ENCODE results near the gene SMIM35.

Gene SMIM35

DNA sequence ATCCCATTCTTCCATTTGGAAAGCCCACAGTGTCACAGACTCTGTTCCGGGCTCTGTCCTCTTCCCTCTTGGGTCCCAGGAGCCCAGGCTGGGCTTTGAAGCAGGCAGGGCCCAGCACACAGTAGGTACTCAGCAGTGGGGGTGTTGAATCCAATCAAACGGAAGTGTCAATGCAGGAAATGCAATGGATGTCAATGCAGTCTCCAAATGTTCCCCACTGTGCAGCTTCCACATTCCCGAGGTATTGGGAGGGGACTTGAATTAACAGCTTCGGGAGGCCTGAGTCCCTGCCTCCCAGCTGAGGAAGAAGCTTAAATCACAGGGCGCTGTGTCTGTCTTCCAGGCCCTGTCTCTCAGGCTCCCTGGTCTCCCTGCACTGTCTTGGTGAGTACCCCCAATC is 21.8 kb upstream of the SMIM35 start:
- no peak for DNase-seq

DNA sequence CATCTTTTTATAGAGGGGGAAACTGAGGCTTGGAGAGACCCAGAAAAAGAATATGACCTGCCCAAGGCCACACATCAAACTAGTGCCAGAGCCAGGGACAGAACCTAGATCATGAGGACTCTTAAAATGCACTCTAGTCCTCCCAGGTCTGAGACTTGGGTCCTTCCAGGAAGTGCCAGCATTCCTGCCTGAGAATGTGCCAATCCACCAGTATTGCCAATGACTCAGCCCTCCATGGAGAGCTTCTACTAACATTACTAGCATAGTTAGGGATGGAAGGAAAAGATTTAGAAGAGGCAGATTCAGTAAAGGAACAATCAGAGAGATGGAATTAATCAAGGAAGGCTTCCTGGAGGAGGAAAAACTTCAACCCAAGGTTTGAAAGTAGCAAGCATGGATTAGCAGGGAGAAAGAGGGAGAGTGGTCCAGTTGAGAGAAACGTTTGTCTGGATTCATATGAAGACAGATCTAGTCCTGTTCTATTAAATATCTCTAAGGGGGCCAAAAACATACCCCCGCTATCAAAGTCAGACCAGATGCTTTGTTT is 20.1 kb upstream of the SMIM35 start:
- no peak for DNase-seq

DNA sequence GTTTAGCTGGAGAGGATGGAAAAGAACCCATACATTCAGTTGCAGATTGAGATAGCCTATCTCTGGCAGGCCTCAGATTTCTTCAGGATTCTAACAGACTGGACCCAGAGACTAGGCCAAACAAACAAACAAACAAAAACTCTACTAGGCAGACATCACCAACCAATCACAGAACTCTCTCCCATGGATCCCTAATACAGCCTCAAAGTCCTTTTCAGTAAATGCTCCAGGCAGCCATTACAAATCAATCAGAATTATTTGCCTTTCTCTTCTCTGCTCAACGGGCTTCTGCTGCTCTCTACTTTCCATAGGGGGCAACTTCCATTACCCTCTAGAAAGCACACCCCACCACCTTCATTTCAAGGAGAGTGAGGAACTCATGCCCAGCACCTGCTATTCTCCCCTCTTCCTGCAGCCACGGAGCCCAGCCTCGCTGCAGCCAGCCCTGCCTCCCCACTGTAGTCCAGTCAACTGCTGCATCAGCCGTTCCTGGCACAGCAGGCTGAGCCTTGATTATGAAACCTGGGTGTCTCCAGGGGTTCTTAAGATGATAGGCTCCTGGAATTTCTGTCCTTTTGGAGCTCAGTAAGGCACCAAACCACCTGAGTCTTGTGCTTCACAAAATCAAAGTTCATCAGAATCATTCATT is 19.0 kb upstream of the SMIM35 start:
- DNase-seq = no peak

DNA sequence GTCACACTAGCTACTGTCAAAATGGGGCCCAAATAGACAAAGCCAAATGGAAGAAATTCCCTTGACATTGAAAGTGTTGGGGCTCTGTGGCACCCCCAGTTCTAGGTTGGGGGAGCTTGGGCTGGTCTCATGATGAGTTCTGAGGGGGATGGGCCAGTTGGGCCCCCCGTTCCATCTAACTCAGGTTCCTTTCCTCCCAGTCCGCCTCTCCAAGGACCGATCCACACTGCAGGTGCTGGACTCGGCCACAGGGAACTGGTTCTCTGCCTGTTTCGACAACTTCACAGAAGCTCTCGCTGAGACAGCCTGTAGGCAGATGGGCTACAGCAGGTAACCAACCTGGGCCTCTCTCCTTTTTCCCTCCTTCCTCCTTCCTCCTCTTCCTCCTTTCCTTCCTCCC is 17.7 kb upstream of the SMIM35 start:
- no peak for DNase-seq

DNA sequence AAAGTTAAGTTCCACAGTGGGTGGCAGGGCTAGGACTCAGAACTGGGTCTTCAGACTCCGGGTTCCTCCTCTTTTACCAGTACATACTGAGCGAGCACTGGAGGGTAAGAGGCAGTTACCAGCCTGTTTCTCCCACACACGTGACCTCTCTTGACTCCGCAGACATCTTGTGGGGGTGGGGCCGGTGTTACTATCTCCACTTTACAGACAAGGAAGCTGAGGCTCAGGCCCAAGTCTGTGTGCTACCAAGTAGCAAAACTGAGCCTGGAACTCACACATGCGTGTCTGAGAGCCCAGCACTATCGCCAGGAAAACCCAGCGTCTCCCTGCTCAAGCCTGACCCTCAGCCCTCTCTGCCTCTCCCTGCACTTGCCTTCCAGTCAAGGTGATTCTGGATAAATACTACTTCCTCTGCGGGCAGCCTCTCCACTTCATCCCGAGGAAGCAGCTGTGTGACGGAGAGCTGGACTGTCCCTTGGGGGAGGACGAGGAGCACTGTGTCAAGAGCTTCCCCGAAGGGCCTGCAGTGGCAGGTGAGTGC is 16.0 kb upstream of the SMIM35 start:
- DNase-seq = no peak

DNA sequence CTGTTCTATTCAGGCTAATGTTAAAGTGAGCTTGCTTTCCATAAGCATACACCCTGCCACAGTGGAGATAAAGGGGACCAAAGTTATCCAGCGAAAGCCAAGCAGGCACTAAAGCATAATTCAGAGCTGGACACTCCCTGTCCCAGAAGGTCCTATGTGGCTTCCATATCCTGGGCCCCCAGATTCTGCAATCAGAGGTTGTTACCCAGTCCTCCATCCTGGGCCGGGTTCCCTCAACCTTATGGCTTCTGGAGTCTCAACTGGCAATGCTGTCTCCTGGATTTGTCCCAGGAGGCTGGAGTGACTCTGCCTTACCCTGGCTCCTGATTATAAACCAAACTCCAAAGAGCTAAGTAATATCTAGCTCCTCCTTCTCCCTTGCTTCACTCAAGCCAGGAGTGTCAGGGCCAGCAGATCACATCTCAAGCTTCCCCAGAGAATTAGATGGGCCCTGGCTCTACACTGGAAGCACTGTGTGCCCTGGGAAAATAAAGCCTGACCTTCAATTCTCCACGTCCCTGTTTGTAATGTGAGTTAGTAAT is 14.0 kb upstream of the SMIM35 start:
- no peak for DNase-seq

DNA sequence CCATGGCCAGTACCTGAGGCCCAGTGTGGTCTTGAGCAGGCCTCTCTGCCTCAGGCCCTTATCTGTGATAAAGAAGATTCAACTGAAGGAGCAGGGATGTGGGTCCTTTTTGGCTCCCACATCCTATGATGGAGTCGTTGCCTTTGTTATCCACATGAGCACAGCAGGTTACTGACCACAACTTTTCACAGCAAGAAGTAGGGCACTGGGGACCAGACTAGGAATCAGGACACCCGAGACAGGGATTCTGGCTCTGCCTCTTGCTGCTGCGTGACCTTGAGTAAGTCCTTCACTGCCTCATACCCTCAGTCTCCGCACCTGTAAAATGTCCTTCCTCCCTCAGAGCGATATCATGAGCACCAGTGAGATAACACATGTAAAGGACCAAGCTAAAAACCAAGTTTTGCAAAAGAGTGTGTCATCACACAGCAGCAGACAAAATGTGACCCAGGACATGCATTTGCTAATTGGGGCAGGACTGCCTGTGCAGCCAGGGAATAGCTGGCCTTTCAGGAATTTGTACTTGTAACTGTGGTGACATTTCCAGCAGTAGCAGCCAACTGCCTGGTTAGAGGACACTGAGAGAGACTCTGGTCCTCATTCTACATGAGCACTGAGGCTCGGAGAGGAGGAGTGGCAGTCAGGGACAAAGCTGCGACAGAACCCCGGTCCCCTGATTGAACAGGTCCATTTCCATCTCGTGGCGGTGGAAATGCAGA is 13.2 kb upstream of the SMIM35 start:
- DNase-seq = no peak

DNA sequence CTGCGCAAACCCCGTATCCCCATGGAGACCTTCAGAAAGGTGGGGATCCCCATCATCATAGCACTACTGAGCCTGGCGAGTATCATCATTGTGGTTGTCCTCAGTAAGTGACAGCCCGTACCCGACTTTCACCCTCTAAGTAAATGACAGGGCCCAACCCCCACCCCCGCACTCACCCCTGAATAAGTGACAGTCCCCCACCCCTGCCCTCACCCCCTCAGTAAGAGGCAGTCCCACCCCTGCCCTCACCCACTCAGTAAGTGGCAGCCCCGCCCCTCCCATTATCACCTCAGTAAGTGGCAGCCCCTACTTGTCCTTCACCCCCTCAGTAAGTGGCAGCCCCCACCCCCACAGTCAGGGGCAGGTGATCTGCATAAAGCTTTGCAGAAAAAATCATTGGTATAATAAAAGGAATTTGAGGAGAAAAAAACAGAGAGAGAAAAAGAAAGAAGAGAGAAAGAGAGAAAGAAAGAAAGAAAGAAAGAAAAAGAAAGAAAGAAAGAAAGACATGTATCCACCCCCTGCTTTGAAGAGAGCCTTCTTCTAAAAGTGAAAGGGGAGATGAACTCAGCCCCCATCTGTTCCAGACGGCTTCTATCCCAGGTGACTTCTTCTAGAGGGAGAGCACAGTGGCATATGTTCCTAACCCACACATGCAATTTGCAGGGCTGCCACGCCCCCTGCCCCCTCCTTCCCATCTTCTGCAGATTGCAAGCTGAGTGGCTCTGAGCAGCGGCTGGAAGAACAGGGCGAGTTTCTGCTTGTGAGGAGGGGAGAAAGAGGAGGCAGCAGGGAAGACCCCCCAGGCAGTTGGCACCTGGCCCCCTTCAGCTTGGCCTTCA is 12.5 kb upstream of the SMIM35 start:
- DNase-seq = no peak

DNA sequence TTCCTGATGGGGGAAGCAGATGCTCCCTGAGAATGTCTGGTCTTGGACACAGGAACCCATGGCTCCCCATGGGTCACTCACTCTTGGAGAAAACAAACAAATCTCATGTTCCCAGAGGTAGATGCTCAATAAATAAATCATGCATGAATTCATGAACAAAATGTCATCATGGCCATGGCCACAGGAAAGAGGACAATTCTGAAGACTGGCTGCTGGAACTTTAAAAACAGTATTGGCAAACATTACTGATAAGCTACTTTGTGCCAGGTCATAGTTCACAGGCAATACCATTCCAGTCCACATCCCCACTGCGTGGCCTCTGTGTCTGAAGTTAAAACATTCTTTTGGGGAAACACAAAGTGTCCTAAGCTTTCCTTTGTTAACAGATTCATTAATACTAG is 9.2 kb upstream of the SMIM35 start:
- DNase-seq = no peak

DNA sequence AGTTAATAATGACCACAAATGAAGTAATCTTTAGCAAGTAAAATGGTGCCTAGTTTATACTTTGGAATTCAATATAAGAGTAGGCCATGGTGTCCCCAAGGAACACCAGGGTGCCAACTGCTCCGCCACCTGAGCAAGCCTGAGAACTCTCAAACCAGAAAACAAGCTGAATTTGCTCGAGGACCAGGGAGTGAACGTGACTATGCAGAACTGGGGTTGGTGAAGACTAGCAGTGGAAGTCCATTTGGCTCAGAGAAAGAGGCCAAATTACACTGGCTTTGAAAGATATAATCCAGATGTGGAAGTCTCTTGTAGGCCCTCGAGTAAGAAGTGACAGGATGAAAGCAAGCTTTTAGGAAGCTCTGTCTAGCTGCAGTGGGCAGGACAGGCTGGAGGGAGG is 8.7 kb upstream of the SMIM35 start:
- no peak for DNase-seq

DNA sequence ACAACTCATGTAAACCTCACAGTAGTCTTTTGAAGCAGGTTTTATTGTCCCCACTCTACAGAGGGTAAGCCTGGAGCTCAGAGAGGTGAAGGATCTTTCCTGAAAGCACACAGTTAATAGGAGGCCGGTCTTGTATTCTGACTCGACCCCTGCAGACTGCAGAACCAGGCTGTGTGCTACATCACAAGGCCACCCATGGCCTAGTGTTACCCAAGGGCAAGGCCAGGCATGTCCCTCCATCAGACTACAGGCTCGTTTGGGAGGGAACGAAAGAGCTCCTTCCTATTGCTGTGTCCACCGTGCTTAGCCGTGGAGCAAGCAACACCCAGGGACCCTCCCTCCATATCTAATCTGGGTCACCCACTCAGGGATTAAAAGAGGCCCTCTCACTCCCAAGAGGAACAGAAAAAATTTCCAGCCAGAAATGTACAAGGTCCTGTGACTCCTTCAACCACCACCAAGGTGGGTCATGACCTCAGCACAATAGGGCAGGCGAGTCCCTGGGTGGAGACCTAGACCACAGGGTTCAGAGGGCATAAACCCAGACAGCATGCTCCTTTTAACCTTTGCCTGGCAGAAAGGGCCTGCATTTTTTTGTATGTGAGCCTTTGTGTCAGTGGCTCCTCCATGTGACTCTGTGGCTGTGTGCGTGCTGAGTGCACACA is 6.3 kb upstream of the SMIM35 start:
- DNase-seq = no peak

DNA sequence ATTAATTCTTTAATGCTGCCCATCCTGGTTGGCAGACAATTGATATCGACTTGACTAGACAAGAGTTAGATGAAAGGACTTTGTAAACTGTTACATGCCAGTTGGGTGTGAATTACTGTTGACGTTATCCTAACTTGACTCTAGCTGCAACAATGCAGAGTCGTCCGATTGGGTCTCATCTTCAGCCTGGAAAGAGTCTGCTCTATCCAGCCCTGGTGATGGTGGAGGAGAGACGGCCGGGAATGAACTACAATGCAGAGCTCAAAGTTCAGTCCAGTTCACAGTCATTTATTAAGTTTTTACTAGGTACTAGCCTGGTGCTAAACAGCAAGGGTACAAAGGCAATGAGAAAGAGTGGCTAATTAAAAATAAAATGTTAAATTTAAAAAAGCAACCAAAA is 4.9 kb upstream of the SMIM35 start:
- DNase-seq = no peak

DNA sequence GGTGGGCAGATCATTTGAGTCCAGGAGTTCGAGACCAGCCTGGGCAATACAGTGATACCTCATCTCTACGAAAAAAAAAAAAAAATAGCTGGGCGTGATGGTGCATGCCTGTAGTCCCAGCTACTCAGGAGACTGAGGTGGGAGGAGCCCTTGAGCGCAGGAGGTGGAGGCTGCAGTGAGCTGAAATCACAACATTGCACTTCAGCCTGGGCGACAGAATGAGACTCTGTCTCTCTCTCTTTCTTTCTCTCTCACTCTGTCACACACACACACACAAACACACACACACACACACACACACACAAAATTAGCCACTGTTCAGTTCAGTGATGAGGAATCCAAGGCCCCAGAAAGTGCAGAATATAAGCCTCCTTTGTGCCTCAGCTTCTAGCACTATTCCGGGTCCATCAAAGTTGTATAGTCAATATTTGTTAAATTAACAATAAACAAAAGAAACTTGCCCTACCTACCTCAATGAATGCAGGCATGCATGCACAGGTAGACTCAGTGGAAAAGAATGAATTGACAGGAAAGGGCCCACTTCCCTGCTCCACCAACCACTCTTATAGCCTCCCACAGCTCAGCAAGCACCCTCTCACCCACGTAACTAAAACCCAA is 3.9 kb upstream of the SMIM35 start:
- DNase-seq = no peak

DNA sequence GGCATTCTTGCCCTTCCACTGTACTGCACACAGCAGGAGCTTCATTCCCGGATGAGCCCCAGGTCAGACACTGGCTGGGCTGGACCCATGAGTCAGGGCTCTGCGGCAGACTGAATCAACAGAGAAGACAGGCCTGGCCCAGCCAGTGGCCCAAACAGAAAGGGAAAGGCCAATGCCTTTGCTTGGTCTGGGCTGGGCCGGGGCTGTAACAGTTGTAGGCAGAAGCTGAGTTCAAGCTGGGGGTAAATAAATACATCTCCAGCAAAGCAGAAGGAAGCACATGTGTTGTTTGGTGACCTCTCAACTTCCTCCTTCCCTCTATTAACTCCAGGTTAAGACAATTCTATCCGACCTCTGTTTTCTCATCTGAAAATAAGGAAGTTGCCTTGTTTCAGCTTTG is 1.8 kb upstream of the SMIM35 start:
- DNase-seq = no peak

DNA sequence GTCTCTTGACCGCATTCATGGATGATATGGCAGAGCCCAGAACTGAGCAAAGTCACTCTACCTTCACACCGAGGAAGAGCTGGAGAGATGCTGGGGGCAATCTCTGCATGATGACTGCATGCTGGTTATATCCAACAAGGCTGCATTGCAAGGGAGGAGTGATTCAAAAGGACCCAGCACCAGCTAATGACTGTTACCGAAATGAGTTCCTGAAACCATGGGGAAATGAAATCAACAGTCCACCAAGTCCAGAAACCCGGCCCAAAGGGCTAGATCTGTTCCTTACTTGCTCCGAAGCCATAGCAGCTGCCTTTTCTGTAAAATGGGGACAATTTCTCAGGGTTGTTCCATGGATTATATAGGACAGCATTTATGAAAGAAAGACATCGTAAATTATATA is 1.2 kb upstream of the SMIM35 start:
- no peak for DNase-seq

DNA sequence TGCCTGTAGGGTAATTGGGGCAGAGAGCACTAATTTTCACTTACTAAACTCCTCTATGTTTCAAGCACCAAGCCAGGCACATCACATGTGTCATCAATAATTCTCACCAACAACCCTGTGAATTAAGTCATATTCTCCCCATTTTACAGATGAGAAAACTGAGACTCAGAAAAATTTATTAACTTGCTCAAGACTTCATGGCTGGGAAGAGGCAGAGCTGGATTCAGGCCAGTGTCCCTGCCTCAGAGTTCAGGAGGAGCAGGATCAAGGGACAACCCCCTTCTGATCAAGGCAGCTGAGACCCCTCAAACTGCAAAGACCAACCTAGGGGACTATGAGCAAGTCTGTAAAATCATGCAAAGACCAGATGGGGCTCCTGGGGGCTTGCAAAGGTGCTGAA is 2.1 kb downstream of the SMIM35 start:
- DNase-seq = no peak

DNA sequence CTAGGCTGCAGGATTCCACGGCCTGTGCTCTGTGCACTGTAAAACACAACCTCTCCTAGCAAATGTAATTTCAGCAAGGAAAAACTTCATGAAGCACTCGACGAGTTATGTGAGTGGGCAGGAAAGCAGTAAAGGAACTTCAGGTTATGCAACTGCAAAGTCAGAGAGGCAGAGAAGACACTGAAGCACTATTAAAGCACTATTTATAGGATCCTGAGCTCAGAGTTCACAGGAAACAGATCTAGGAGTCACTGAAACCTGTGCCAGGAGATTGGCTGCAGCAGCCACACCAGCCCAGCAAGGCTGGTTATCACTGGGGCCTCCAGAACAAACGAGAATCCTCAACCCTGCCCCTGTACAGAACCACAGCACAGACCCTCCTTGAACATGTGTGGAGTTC is 2.5 kb downstream of the SMIM35 start:
- DNase-seq = no peak

DNA sequence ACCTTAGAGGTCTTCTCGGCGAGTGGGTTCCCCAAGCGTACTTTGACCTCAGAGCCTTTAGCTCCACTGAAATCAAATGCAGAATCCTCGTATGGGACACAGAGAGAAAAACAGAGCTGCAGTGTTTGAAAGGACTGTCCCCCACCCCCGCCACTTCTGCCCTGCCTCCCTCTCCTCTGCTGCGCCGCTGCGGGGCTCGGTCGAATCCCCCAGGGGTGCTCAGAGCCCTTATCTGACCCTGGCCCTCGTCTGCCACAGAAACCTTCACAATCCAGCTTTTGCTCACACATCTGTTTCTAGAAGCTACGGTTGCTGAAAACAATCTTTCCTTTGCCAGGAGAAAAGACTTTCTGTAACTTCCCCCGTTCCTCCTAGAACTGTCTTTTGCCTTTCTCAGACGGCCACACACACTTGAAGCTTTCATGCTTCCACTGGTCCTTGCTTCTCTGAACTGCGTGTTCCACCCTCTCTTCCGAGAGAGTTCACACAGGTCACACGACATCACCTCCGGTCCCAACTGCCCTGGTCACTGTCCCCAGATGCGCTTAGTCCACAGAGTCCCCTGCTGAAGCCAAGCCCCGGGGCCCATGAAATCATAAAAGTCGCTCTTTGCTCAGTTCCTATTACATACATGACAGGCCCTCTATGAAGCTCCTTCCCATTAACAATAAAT is 3.7 kb downstream of the SMIM35 start:
- DNase-seq = no peak

DNA sequence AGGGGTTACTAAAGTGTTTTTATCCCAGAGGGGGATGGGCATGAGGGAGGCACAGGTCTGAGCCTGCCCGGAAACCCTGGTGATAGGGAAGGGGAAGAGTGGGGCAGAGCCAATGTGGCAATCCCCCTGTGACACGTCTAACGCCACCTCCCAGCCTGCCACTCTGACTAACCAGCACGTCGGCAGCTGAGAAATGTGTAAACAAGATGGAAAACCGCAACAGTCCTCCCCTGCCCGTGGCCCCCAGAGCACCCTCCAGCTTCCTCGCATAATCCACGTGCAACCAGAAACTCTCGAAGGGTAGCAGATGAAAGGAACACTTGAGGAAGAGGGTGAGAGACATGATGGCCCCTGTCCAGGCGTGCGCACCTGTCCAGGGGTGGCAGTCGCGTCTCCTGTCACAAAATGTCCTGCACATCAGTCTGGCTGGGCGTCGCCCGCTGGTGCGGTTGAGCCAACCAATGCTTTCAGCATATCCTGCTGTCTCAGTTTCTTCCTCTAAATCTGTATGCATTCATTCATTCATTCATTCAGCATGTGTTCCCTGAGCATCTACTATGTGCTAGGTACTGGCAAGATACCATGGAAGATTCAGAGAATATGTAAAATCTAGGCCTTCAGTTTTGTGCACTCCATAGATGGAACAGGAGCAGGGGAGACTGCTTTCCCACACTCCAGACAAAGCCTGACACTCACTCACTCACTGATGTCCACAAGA is 5.4 kb downstream of the SMIM35 start:
- no peak for DNase-seq

DNA sequence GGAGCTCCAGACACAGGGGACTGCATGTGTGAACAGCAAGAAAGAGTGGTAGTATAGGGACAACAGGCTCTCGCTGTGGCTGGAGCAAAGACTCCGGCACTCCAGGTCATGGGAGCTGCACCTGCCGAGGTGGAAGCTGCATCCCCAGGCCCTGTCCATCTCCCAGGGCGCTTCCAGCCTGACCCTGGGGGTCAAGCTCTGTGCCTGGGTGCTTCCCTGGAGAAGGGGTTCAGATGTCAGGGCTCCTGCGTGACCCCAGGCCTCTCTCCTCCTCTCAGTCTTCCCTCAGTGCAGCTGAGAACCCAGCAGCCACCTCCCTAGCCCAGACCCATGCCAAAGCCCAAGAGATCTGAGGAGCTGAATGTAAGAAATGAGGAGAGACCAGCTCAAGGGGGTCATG is 6.5 kb downstream of the SMIM35 start:
- DNase-seq = no peak

DNA sequence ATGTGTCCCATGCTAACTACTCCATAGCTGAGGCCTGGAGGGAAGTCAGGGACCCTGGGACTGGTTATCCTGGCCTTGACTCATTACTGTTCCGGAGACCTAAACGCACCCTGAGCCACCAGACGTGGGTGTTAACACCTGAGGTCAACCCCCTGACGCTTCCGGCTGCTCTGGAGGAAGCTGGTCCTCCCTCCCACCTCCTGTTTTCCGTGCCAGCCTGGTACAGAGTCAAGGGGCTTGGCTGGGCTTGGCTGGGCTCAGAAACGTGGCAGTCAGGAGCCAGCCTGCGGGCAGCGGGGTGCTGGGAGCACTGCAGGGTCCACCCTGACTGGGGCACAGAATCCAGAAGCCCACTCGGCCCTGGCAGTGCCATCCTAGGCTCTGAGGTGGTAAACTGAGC is 7.3 kb downstream of the SMIM35 start:
- DNase-seq = peak; percentile 13
